Thoracic aorta (tissue), 2 donors: Measurements from ENCODE around the gene SPPL2B. TPM values are rescaled to one million over a fixed set of nuclear protein-coding genes. Genes with fewer than 3 reads are reported as not detected.
"Not testable (repeated sequence)": the region's sequence is repeated elsewhere in the genome, so short reads cannot be mapped to it uniquely, and the experiment has no call there.

ENCODE experiments used
- ATAC-seq: fragments of 150-250 bp; one replicate; pipeline ENCODE4 v1.8.0; 2017; ENCODE audit warnings: low read depth; ENCODE audit not compliant: insufficient number of reproducible peaks, low FRiP score
- DNase-seq: peaks from one replicate; pipeline ENCODE4 v3.0.0-alpha.2; 2020; ENCODE audit warnings: low spot score
- H3K27ac ChIP-seq, 2 donors: fragments of 200-600 bp; sonication (generic); 1 replicate in 1 of 2; 2 replicates in 1 of 2; pipeline ENCODE4 v1.5.1; 2016; ENCODE audit warnings: mild to moderate bottlenecking in 2 of 2, moderate library complexity in 2 of 2
- H3K27me3 ChIP-seq: fragments of 200-600 bp; sonication (generic); replicated peaks from 2 replicates; pipeline ENCODE4 v1.6.0; 2016; ENCODE audit warnings: mild to moderate bottlenecking; ENCODE audit not compliant: insufficient read depth
- H3K36me3 ChIP-seq: fragments of 200-600 bp; sonication (generic); one replicate; pipeline ENCODE4 v1.5.1; 2016
- H3K4me1 ChIP-seq, 2 donors: fragments of 200-600 bp; sonication (generic); 1 replicate in 1 of 2; 2 replicates in 1 of 2; pipeline versions ENCODE4 v1.5.1 to v1.6.0; 2016; ENCODE audit warnings: low read depth in 2 of 2, mild to moderate bottlenecking in 1 of 2; ENCODE audit not compliant: control insufficient read depth in 1 of 2
- H3K4me3 ChIP-seq: fragments of 200-600 bp; sonication (generic); 2 replicates; pipeline ENCODE4 v1.5.1; 2016; ENCODE audit warnings: mild to moderate bottlenecking
- H3K9me3 ChIP-seq: fragments of 200-600 bp; sonication (generic); 2 replicates; pipeline ENCODE4 v1.5.1; 2016
- total RNA-seq, 2 donors: library from RNA; depleted of rRNA; stranded (reverse); fragments of >200 nt; gene quantifications; one replicate each; pipeline versions ENCODE4 v1.1.0 to v1.2.3, GENCODE V29; 2016
- TF ChIP-seq, protein P1 (sequence below): fragments of 200-600 bp; sonication (generic); IDR thresholded peaks from one replicate; pipeline ENCODE4 v1.5.1; 2019; ENCODE audit warnings: antibody characterized with exemption

Gene SPPL2B
- total RNA-seq, 2 donors from 2014 or later, result 55.8 to 60.0 TPM

DNA sequence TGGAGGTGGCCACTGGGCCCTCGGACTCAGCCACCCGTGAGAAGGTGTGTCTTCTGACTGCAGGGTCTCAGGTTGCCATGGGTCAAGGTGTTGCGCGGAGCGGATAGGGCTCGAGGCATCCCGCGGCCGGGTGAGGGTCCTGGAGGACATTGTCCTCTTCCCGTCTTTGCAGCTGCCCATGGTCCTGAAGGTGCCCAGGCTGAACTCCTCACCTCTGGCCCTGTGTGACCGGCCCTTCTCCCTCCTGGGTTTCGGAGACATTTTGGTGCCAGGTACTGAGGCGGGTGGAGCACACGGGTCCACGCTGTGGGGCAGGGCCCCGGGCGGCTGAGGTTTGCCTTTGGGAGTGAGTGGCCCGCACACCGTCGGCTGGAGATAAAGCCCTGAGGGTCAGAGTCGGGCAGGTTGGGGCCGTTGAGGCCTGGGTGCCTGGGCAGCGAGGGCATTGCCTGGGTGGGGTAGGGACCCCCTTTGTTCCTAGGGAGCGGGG lies 15.9 kb downstream of the SPPL2B start:
- DNase-seq, result no peak
- Histone ChIP-seq H3K4me1 (no peaks in the 10 kb centered on the region), H3K36me3 (peaks cover 7% of the 10 kb centered on the region), H3K27ac (no peak overlapping the region), H3K4me3 (no peak overlapping the region), H3K27me3 (no peaks in the 10 kb centered on the region), H3K9me3 (no peaks in the 10 kb centered on the region)
- TF ChIP-seq, protein P1, sequence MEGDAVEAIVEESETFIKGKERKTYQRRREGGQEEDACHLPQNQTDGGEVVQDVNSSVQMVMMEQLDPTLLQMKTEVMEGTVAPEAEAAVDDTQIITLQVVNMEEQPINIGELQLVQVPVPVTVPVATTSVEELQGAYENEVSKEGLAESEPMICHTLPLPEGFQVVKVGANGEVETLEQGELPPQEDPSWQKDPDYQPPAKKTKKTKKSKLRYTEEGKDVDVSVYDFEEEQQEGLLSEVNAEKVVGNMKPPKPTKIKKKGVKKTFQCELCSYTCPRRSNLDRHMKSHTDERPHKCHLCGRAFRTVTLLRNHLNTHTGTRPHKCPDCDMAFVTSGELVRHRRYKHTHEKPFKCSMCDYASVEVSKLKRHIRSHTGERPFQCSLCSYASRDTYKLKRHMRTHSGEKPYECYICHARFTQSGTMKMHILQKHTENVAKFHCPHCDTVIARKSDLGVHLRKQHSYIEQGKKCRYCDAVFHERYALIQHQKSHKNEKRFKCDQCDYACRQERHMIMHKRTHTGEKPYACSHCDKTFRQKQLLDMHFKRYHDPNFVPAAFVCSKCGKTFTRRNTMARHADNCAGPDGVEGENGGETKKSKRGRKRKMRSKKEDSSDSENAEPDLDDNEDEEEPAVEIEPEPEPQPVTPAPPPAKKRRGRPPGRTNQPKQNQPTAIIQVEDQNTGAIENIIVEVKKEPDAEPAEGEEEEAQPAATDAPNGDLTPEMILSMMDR, result no peak
- ATAC-seq, result no peak

- Histone ChIP-seq H3K36me3 (peaks cover 7% of the 10 kb centered on the region), H3K27me3 (no peaks in the 10 kb centered on the region), H3K9me3 (no peaks in the 10 kb centered on the region), H3K27ac (no peak overlapping the region), H3K4me1 (no peaks in the 10 kb centered on the region), H3K4me3 (no peak overlapping the region)
- ATAC-seq (no peak), DNase-seq (no peak)
- TF ChIP-seq, protein P1, result no peak
Observed at GRCh38 chr19:2345076-2345475, 16.6 kb downstream of the SPPL2B start.

- Histone ChIP-seq H3K27me3 (no peaks in the 10 kb centered on the region), H3K4me3 (no peak overlapping the region), H3K27ac (no peak overlapping the region), H3K9me3 (no peaks in the 10 kb centered on the region), H3K4me1 (no peaks in the 10 kb centered on the region), H3K36me3 (peaks cover 11% of the 10 kb centered on the region)
- DNase-seq, result no peak
- no peak for ATAC-seq
- TF ChIP-seq, protein P1, result no peak
Observed at GRCh38 chr19:2345794-2346663, 17.5 kb downstream of the SPPL2B start.

DNA sequence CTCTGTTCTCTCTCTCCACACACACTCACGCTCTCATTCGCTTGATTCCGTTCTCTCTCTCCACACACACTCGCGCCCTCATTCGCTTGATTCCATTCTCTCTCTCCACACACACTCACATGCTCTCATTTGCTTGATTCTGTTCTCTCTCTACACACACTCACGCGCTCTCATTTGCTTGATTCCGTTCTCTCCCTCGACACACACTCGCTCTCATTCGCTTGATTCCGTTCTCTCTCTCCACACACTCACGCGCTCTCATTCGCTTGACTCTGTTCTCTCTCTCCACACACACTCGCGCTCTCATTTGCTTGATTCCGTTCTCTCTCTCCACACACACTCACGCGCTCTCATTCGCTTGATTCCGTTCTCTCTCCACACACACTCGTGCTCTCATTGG lies 21.3 kb downstream of the SPPL2B start:
- not testable (repeated sequence) for DNase-seq, H3K27ac ChIP-seq

DNA sequence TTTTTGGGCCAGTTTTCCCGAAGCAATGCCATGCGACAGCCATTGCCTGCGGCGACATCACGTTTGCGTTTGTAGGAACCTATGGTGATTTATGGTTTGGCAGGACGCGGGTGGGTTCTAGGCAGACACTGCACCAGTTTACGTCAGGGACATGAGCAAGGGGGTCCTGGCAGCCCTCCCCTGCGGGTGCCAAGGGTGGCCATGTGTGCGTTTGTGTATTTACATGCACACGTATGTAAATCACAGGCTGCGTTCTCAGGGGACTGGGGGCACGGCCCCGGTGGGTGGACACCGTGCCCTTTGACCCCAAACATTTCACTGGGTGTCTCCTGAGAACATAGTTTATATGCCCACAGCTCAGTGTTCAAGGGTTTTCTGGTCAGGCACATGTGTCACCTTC lies 22.2 kb downstream of the SPPL2B start:
- H3K36me3 ChIP-seq, result peaks cover 7% of the 10 kb centered on the region
- H3K27ac ChIP-seq, result no peak overlapping the region
- no peaks in the 10 kb centered on the region for H3K27me3 ChIP-seq
- no peak overlapping the region for H3K4me3 ChIP-seq
- DNase-seq, result no peak
- H3K4me1 ChIP-seq, result no peaks in the 10 kb centered on the region
- TF ChIP-seq, protein P1, result no peak
- no peak for ATAC-seq
- no peaks in the 10 kb centered on the region for H3K9me3 ChIP-seq

More for the DNA sequence above, 21.3 kb downstream of the SPPL2B start:
- H3K27me3 ChIP-seq, ATAC-seq, H3K9me3 ChIP-seq, H3K36me3 ChIP-seq, H3K4me1 ChIP-seq, H3K4me3 ChIP-seq: not testable (repeated sequence)
